GM19455 (cell line): ENCODE measurements around the gene ZNF212.
"Not testable (repeated sequence)": the region's sequence is repeated elsewhere in the genome, so short reads cannot be mapped to it uniquely, and the experiment has no call there.

Experiments
- ATAC-seq: cut with Tn5 transposase; IDR thresholded peaks from one replicate; pipeline ENCODE4 v1.9.1; 2021; ENCODE audit not compliant: unreplicated experiment

ZNF212 gene

DNA sequence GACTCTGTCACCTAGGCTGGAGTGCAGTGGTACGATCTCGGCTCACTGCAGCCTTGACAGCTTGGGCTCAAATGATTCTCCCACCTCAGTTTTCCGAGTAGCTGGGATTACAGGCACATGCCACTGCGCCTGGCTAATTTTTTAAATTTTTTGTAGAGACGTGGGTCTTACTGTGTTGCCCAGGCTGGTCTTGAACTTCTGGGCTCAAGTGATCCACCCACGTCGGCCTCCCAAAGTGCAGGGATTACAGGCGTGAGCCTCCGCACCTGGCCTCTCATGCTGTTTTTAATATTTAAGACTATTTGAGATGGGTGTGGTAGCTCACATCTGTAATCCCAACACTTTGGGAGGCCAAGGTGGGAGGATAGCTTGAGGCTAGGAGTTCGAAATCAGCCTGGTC, 12.1 kb downstream of the ZNF212 start:
- ATAC-seq, result not testable (repeated sequence)

DNA sequence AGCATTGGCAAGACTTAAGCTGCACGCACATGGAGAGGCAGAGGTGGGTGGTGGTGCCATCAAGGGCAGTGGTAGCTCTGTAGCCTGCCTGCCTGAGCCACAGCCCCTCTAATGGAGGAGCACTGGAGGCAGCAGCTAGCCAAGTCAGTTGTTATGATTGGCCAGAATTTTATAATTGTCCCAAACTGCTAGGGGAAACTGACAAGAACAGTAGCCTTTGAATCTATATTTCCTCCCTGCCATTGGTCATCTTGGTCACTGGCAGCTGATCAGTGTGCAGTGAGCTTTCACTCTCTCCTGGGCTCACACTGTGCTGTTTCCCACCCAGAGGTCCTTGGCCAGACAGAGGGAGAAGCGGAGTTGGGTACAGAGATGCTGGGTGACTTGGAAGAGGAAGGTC, 12.9 kb downstream of the ZNF212 start:
- ATAC-seq, result no peak

DNA sequence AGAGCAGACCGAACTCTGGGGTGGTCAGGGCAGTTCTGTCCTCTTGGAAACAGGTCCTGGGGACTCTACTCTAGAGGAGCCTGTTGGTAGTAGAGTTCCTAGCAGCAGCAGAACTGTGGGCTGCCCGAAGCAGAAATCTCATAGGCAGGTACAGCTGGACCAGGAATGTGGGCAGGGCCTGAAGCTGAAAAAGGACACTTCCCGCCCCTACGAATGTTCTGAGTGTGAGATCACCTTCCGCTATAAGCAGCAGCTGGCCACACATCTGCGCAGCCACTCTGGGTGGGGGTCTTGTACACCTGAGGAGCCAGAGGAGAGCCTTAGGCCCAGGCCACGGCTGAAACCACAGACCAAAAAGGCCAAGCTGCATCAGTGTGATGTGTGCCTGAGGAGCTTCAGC, 14.2 kb downstream of the ZNF212 start:
- ATAC-seq, result no peak

DNA sequence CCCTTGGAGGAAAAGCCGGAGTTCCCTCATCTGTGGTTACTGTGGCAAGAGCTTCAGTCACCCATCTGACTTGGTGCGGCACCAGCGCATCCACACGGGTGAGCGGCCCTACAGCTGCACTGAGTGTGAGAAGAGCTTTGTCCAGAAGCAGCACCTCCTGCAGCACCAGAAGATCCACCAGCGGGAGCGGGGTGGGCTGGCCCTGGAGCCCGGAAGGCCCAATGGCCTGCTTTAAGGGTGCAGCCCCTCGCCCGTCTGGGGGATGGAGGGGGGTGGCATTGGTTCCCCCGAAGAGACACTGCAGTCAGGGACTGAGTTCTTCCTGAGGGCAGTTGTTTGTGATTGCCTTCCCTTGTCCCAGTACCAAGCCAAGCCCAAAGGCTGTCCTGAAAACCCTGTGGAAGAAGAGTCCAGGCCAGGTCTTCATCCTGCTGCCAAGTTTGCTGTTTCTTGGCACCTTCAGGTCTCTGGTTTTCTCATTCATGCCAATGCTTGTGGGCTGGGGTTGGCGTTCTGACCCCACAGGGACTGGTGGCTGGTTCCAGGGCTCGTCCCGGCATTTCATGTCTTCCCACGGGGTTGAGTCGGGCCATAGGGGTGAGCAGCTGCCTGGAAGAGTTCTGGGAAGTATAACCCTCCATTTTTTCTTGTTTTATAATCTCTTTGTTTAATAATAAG, 14.9 kb downstream of the ZNF212 start:
- no peak for ATAC-seq

DNA sequence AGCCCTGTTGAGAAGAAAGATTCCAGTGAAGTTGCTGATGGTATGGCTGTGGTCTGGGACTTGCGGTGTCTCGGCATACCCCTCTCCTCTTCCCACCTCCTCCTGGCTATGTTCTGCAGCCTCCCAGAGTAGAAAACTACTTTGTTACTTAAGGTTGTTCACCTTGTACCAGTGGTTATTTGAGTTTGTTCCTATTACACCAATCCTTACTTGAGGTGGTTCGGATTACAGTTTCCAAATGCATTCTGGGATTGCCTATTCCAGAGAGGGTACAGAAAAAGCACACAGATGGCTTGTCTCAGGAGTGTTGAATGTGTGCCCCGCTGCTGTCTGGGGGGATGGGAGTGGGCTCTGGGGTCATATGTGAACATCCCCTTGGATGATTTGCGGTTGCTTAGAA, 15.7 kb downstream of the ZNF212 start:
- ATAC-seq, result no peak

DNA sequence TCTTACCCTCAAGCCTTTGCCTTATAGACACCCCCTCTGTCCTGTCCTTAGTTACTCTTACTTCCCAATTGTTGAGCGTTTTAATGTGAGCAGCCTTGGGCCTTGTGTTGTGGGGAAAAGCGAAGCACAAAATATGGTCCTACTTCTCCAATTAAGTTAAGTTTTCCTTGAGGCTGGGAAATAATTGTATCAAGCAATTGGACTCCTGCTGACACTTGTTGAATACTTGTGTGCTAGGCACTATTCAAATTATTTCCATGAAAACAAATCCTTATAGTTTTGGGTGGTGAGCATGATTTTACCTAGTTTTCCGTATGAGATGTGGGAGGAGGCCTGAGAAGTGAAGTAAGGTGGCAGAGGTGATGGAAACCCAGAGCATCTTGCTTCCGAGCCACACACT, 17.1 kb downstream of the ZNF212 start:
- ATAC-seq, result no peak

DNA sequence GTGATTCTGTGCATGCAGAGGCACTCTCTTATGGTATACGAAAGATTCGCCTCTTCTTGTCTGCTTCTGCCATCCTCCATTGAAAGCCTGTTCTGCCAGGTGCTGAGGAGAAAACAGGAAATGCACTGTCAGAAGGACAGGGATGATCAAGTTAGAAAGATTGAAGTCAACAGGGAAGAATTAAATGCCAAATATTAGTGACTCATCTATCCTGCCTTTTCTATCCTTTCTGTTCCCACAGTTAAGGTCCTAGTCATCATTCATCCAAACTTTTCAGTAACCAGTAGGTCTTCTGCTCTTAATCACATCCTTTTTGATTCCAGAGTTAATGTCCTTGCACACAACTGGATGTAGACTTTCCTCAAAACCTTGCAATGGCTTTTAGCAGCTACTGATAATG, 17.7 kb downstream of the ZNF212 start:
- no peak for ATAC-seq

DNA sequence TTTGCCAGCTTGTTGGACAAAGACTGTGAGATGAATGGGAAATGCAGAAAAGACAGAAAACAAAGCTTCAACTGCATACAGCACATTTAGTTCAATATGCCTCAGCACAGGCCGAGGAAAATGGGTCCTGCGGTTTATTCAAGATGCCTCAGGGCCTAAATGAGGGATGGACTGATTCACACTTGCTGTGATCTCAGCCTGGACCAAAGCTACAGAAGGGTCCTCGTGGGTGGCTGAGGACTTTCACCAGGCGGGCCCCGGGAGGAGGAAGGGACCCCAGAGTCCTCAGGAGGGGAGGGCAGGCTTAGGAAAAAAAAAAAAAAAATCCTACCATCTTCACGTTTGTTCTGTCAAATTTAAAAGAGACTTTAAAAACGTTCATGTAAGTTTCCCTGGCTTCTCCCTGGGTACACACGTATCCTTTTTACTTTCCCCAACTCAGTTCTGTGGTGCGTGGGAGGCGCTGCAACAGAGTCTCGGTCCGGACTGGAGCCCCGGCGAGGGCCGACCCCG, 21.9 kb downstream of the ZNF212 start:
- peak; percentile 10 for ATAC-seq

DNA sequence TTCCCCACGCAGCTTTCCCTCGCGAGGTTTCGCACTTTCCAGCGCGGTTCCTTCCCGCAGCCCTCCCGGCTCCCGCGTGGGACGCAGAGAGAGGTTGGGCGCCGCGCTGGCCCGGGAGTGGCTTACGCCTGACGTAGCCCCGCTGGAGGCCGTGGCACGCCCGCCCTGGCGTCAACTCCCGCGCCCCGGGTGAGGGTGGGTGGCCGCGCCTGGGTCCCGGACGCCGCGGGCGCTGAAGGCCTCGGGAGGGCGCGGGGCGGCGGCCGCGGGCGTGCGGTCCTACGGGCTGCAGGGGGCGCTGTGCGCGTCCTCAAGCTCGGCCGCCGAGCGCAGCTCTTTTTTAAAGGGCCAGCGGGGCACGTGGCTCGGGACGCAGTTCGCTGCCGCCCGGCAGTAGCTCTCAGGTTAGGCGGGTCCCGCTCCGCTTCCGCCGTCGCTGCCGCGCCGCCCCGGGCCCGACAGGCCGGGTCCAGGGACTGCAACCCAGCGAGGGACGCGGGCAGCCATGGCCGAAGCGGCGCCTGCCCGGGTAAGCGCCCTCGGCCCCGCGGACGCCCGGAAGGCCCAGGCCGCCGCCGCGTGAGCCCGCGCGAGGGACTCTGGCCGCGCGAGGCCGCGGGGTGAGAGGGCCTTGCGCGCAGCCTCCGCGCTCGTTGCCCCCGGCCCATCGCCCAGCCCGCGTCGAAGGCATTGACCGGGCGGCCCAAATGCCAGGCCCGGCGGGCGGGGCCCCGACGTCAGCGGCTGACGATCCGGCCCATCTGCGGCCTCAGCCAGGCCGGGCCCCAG, 22.6 kb downstream of the ZNF212 start, which contains the start of gene ZNF783:
Gene ZNF783, plus strand, starts transcription at position 368 of the 789 bp plus-strand sequence. Its CDS starts 138 bp downstream, at position 506.
- ATAC-seq, result peak; percentile 79

DNA sequence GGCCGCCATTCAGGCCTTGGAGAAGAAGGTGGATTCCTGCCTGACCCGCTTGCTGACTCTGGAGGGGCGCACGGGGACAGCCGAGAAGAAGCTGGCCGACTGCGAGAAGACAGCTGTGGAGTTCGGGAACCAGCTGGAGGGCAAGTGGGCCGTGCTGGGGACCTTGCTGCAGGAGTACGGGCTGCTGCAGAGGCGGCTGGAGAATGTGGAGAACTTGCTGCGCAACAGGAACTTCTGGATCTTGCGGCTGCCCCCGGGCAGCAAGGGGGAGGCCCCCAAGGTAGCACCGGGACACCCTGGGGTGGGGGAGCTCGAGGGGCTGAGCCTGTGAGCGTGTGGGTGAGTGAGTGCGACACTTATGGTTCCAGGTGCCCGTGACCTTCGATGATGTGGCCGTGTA, 27.0 kb downstream of the ZNF212 start:
- no peak for ATAC-seq

DNA sequence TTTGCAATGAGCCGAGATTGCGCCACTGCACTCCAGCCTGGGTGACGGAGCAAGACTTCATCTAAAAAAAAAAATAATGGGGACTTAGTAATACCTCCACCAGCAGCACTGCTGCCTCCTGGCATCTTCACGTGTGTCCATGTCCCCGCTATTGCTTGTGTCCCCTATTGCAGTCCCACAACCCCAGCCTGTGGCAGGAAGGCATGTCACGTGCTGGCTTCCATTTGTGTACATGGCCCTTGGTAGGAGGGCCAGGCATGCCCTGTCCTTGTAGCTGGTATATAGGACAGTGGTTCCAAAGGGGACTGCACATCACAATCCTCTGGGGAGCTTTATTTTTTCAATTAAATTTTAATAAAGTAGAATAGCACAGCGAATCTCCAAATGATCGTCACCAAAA, 28.3 kb downstream of the ZNF212 start:
- ATAC-seq, result no peak

DNA sequence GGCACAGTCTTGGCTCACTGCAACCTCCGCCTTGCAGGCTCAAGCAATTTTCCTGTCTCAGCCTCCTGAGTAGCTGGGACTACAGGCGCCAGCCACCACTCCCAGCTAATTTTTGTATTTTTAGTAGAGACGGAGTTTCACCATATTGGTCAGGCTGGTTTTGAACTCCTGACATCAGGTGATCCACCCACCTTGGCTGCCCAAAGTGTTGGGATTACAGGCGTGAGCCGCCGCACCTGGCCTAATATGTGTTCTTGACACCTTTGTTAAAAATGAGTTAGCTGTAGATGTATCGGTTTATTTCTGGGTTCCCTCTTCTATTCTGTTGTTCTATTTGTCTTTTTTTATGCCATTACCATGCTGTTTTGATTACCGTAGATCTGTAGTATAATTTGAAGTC, 35.0 kb downstream of the ZNF212 start:
- ATAC-seq, result not testable (repeated sequence)

DNA sequence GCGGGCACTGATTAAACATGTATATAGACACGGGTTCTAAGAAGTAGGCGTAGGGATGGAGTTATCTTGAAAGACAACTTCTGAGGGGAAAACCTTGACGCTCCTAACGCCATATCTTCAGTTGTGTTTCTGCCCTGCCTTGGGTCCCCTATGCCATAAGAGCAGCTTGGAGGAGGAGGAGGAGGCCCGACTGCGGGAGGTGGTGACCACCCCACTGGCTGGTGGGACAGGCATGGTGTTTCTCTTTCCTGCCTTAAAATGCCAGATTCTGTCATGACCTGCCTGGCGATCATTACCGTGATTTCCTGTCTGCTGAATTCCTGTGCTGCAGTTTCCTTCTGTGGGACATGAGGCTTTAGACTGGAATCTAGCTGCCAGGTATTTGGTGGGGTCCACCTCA, 38.4 kb downstream of the ZNF212 start:
- ATAC-seq, result no peak

DNA sequence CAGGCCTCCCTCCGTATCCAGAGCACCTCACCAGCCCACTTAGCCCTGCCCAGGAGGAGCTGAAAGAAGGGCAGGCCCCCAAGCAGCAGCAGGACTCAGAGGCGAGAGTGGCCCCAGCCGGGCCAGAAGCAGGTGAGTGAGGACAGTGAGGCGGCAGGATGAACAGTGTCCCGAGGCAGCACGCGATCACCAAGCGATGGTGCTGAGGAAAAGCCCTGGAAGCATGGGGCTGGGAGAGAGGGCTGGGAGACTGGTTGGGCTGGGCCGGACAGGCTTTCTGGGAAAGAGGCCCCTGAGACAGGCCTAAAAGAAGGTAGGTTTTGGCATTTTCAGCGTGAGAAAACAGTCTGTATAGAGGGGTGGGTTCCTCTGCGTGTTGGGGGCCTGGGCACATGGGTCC, 38.9 kb downstream of the ZNF212 start:
- no peak for ATAC-seq

DNA sequence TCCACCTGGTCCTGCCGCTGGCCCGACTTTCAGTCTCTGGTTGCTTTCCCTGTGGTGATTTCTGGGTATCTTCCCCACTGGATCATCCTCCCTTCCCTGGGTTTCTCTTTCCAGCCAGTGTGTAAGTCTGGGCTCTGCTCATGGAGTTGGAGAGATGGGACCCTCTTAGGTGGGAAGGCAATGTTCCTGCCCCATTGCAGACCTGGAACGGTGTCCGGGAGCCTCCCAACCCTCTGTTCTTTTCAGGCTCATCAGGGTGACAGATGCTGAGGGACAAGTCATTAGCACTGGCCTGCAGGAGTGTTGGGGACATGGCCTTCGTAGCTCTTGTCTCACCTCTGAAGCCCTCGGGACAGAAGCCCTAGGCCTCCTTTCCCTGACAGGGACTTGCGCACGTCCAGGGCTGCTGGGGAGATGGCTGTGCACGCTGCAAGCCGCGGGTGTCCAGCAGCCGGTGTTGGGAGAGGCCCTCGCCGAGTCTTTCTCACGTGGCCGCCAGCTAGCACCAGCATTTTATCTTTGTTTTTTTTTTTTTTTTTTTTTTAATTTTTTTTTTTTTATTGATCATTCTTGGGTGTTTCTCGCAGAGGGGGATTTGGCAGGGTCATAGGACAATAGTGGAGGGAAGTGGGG, 39.8 kb downstream of the ZNF212 start:
- ATAC-seq, result no peak

DNA sequence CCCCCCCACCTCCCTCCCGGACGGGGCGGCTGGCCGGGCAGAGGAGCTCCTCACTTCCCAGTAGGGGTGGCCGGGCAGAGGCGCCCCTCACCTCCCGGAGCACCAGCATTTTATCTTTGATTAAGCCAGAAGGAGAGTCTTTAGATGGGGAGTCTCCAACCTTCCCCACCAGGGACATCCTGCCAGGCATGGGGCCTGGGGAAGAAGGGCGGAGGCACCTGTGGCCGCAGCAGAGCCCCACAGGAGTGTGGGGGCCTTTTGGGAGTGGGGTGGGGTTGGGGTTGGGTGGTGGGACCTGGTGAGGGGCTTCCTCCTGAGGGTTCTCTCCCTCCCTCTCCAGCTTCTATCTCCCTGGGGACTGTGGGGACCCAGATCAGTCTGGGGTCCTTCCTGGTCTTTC, 40.7 kb downstream of the ZNF212 start:
- ATAC-seq, result no peak

DNA sequence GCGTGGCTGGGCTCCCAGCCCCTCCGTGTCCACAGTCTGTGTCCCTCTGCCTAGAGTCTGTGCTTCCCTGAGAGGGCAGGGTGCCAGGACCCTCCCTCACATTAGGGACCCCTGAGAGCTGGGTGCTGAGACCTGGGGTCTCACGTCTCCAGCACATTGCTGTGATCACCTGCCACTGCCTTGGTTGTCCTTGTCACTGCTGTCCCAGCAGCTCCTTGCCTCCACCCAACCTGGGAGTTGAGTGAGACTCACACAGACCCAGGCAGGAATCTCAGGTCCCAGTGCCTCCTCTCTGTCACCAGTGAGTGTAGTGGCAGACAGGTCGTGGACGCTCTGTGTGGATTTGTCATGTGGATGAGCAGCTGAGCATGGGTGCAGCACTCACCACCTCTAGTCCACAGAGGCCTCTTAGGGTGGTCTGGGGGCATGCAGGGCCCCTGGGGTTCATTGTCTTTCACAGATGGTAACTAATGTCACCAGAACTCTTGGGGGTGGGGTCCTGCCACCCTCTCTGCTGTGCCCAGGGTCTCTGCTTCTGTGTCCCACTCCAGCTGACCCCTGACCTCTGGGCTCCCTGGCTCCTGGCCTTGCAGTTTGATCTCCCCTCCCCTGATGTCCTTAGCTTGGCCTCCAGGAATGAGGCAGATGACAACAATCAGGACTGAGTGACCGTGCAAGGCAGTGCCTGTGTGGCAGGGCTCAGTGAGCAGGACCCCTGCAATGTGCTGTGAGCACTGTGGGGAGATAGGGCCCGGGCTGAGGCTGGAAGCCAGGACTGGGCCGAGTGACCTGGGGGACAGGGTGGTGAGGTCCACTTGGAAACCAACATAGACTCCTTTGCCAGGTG, 41.4 kb downstream of the ZNF212 start:
- ATAC-seq, result no peak

DNA sequence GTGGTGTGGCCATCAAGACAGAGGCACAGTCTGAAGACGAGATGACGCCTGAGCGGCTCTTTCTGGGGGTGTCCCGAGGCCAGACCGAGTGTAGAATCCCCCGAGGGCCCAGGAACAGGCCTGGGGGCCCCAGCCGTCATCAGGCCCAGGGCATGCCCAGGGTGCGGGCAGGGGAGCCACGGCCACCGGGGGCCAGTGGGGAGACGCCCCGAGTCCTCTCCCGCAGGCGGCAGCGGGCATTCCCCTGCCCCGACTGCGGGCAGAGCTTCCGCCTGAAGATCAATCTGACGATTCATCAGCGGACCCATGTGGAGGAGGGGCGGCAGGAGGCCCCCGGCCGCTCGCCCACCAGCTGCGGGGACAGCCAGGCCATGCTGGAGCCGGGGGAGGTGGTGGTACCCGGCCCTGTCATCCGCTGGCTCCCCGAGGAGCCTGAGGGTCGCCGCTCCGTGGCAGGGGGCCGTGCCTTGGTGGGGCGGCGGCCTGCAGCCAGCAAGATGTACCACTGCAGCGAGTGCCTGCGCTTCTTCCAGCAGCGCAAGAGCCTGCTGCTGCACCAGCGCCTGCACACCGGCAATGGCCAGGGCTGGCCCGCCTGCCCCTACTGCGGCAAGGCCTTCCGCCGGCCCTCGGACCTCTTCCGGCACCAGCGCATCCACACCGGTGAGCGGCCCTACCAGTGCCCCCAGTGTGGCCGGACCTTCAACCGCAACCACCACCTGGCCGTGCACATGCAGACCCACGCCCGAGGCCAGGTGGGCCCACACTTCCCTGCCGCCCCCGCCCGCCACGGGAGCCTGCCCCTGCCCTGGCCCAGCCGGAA, 42.3 kb downstream of the ZNF212 start:
- ATAC-seq, result no peak

DNA sequence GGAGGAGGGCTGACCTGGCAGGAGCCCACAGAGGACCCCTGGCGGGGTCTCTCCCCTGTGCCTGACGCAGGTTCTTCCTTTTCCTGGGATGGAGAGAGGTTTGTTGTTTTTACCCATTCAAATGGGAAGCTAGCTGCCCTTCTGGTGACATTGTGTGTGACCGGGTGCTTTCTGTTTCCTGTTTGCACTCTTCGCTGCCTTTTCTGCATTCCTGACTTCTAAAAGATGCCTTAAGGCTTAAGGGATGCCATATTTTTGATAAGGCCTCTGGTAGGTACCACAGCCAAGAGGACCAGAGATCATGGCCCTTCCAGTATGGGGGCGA, 42.8 kb downstream of the ZNF212 start:
- no peak for ATAC-seq

DNA sequence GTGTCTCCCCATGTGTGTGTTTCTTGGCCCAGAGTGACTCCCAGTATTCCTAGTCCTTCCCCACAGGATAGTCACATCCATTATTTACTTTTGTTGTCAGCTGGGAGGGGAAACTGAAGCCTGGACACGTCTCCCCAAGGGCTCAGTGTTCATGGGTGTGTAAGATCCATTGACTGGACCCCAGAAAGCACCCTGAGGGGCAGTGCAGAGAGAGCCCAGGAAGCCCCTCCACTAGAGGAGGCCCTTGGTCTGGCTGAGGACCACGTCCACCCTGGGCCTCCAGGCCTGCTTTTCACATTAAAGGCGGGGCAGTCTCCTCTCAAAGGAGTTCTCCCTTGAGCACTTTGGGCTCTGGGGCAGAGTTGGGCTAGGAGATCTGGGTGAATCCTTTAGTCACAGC, 43.9 kb downstream of the ZNF212 start:
- ATAC-seq, result no peak
